Measurements from ENCODE around the gene ARR3.
"Not testable (repeated sequence)": the region's sequence is repeated elsewhere in the genome, so short reads cannot be mapped to it uniquely, and the experiment has no call there.

The ARR3 gene

DNA sequence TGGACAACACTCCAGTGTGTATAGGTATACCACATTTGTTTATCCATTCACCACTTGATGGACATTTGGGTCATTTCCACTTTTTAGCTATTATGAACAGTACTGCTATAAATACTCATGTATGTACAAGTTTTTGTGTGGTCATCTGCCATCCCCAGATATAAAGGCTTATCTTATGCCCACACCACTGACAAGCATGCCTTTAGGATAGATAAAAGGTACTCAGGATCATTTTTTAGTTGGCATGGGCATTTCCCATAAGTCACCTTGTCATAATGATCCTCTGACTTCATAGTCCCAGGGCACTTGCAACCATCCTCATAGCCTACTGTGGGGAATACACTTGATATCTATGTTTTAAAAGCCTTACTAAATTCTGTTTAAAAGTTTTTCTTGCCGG, 27.4 kb upstream of the ARR3 start:
- DNase-seq: no peak
- TF ChIP-seq, protein P1, sequence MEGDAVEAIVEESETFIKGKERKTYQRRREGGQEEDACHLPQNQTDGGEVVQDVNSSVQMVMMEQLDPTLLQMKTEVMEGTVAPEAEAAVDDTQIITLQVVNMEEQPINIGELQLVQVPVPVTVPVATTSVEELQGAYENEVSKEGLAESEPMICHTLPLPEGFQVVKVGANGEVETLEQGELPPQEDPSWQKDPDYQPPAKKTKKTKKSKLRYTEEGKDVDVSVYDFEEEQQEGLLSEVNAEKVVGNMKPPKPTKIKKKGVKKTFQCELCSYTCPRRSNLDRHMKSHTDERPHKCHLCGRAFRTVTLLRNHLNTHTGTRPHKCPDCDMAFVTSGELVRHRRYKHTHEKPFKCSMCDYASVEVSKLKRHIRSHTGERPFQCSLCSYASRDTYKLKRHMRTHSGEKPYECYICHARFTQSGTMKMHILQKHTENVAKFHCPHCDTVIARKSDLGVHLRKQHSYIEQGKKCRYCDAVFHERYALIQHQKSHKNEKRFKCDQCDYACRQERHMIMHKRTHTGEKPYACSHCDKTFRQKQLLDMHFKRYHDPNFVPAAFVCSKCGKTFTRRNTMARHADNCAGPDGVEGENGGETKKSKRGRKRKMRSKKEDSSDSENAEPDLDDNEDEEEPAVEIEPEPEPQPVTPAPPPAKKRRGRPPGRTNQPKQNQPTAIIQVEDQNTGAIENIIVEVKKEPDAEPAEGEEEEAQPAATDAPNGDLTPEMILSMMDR (IDR thresholded peaks at IDR 0.05): no peak
- H3K36me3 Mint-ChIP-seq (ENCODE audit: low read depth): no peaks in the 10 kb centered on the region
- no peak overlapping the region for H3K4me3 Mint-ChIP-seq
- no peaks in the 10 kb centered on the region for H3K4me1 Mint-ChIP-seq
- no peaks in the 10 kb centered on the region for H3K27me3 Mint-ChIP-seq (ENCODE audit: low read depth, poor library complexity)
- peaks cover 39% of the 10 kb centered on the region for H3K9me3 Mint-ChIP-seq
- no peak overlapping the region for H3K27ac Mint-ChIP-seq

DNA sequence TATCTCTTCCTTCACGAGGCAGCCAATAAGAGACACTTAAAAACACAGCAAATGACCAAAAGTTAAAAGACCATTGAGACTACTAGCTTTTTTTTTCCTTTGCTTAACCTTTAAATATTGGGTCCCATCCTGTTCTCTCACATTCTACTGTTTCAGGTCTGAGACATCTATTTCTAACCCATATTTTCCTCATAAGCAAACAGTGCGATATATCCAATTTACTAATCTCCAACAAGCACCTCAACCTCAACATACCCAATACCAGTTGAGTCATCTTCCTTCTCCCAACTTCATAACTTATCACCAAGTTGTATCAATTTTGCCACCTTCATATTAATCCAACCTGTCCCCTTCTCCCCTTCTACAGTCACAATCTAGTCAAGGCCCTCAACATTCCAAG, 26.6 kb upstream of the ARR3 start:
- no peaks in the 10 kb centered on the region for H3K4me1 Mint-ChIP-seq
- peaks cover 34% of the 10 kb centered on the region for H3K9me3 Mint-ChIP-seq
- TF ChIP-seq, protein P1 (IDR thresholded peaks at IDR 0.05): no peak
- DNase-seq: no peak
- no peaks in the 10 kb centered on the region for H3K27me3 Mint-ChIP-seq (ENCODE audit: low read depth, poor library complexity)
- no peak overlapping the region for H3K4me3 Mint-ChIP-seq
- H3K27ac Mint-ChIP-seq: no peak overlapping the region
- no peaks in the 10 kb centered on the region for H3K36me3 Mint-ChIP-seq (ENCODE audit: low read depth)

DNA sequence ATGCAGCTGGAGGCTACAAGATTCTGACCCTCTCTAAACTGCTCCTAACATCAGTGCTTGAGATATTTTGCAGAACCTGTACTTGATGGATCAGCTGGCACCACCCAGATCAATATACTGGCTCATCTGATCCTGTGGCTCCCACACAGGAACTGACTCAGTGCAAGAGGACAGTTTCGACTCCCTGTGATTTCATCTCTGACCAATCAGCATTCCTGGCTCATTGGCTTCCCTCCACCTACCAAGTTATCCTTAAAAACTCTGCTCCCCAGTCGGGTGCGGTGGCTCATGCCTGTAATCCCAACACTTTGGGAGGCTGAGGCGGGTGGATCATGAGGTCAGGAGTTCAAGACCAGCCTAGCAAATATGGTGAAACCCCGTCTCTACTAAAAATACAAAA, 24.5 kb upstream of the ARR3 start:
- not testable (repeated sequence) for H3K36me3 Mint-ChIP-seq (ENCODE audit: low read depth); DNase-seq; H3K27ac Mint-ChIP-seq; H3K4me1 Mint-ChIP-seq; H3K4me3 Mint-ChIP-seq; H3K27me3 Mint-ChIP-seq (ENCODE audit: low read depth, poor library complexity)
- H3K9me3 Mint-ChIP-seq: peaks cover 33% of the 10 kb centered on the region

DNA sequence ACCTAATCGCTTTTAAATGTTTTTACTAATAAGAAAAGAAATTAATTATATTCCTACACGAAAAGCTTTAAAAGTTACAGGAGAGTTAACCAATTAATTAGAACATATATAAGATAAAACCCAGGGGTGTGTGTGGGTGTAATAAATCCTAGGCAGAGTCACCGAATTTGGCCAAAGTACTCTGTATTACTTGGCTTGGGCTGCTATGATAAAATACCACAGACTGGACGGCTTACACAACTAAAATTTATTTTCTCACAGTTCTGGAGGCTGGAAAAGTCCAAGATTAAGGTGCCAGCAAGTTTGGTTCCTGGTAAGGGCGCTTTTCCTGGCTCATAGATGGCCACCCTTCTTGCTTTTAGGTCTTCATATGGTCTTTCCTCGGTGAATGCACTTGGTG, 23.3 kb upstream of the ARR3 start:
- H3K36me3 Mint-ChIP-seq (ENCODE audit: low read depth): no peaks in the 10 kb centered on the region

DNA sequence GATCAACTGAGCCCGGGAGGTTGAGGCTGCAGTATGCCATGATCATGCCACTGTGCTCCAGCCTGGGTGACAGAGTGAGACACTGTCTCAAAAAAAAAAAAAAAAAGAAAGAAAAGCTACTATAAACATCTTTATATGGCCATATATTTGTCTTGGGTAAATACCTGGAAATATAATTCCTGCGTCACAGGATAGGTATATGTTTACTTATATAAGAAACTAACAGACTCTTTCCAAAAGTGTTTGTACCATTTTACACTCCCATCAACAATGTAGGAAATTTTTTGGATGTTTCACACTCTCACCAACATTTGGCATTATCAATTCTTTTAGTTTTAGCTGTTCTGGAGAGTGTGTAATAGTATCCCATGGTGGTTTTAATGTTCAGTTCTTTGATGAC, 20.9 kb upstream of the ARR3 start:
- H3K27me3 Mint-ChIP-seq (ENCODE audit: low read depth, poor library complexity): peaks cover 4% of the 10 kb centered on the region
- H3K4me1 Mint-ChIP-seq: no peaks in the 10 kb centered on the region
- no peaks in the 10 kb centered on the region for H3K36me3 Mint-ChIP-seq (ENCODE audit: low read depth)
- H3K9me3 Mint-ChIP-seq: peaks cover 36% of the 10 kb centered on the region
- TF ChIP-seq, protein P1 (IDR thresholded peaks at IDR 0.05): no peak
- DNase-seq: no peak
- H3K4me3 Mint-ChIP-seq: no peak overlapping the region
- H3K27ac Mint-ChIP-seq: no peak overlapping the region

More for the DNA sequence above, 23.3 kb upstream of the ARR3 start:
- no peak for DNase-seq
- TF ChIP-seq, protein P1 (IDR thresholded peaks at IDR 0.05): no peak
- Mint-ChIP-seq H3K27ac (no peak overlapping the region), H3K4me1 (no peaks in the 10 kb centered on the region), H3K9me3 (peaks cover 25% of the 10 kb centered on the region), H3K4me3 (no peak overlapping the region), H3K27me3 (ENCODE audit: low read depth, poor library complexity) (no peaks in the 10 kb centered on the region)

DNA sequence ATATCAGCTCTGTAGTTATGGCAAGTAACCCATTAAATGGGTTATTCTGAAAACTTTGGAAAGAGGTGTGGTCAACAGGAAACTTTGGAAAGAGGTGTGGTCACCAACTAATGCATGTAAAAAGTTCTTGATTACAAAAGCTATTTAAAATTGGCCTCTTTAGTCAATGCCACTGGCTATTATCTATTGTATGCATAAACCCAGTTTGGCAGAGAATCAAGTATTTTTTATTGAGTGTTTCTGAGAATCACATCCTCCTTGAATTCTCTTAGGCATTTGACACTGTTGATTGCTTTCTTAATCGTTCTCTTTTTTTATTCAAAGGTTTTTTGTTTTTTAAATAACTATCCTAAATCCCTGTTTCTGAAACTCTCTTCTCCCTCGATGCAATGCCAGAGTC, 15.6 kb upstream of the ARR3 start:
- peaks cover 12% of the 10 kb centered on the region for H3K4me1 Mint-ChIP-seq
- no peak for DNase-seq
- H3K9me3 Mint-ChIP-seq: peaks cover 55% of the 10 kb centered on the region
- TF ChIP-seq, protein P1 (IDR thresholded peaks at IDR 0.05): no peak
- H3K36me3 Mint-ChIP-seq (ENCODE audit: low read depth): peaks cover 7% of the 10 kb centered on the region
- H3K27ac Mint-ChIP-seq: no peak overlapping the region
- H3K4me3 Mint-ChIP-seq: no peak overlapping the region
- H3K27me3 Mint-ChIP-seq (ENCODE audit: low read depth, poor library complexity): peaks cover 10% of the 10 kb centered on the region

All from nephron progenitor cell (in vitro differentiated cells).